CD8-positive, alpha-beta memory T cell (primary cell): ENCODE data around the gene TMEM203. TPM values are rescaled to one million over a fixed set of nuclear protein-coding genes. Genes with fewer than 3 reads are reported as not detected.

Experiments
- CTCF ChIA-PET: fragments of 350-600 bp; sonication (Branson Sonifier 250); formaldehyde crosslinking; loops from one replicate; lab custom pipeline; 2021; ENCODE audit warnings: antibody characterized with exemption; lab: Charles Lee
- POLR2A ChIA-PET: fragments of 350-600 bp; sonication (Branson Sonifier 250); formaldehyde crosslinking; loops from one replicate; lab custom pipeline; 2021; ENCODE audit warnings: antibody characterized with exemption; lab: Charles Lee
- DNase-seq, 5 donors: peaks; one replicate each; pipeline versions ENCODE4 v3.0.0 to v3.0.0-alpha.2; 2020 to 2022; ENCODE audit warnings: mixed read lengths in 1 of 5
- H3K27ac ChIP-seq: one replicate; pipeline ENCODE4 v1.7.0; 2013; ENCODE audit warnings: low read depth, mild to moderate bottlenecking, low read length, moderate library complexity
- H3K27me3 ChIP-seq: 2 replicates; pipeline ENCODE4 v1.7.0; 2013; ENCODE audit warnings: low read length, mild to moderate bottlenecking; ENCODE audit not compliant: insufficient read depth, poor library complexity, severe bottlenecking
- H3K36me3 ChIP-seq: 2 replicates; pipeline ENCODE4 v1.7.0; 2013; ENCODE audit warnings: mild to moderate bottlenecking, low read length, moderate library complexity; ENCODE audit not compliant: insufficient read depth
- H3K4me1 ChIP-seq: 2 replicates; pipeline ENCODE4 v1.7.0; 2013; ENCODE audit warnings: mild to moderate bottlenecking, low read length, moderate library complexity; ENCODE audit not compliant: insufficient read depth
- H3K4me3 ChIP-seq: 2 replicates; pipeline ENCODE4 v1.7.0; 2013; ENCODE audit warnings: mild to moderate bottlenecking, low read length
- H3K9me3 ChIP-seq: 2 replicates; pipeline ENCODE4 v1.7.0; 2013; ENCODE audit warnings: mild to moderate bottlenecking, low read length
- H3K27ac Mint-ChIP-seq, 8 donors: one replicate each; pipeline ENCODE4 v1.8.0; 2020 to 2021; ENCODE audit warnings: mixed read lengths in 8 of 8, mild to moderate bottlenecking in 6 of 8, inconsistent platforms in 3 of 8, moderate library complexity in 3 of 8
- H3K27me3 Mint-ChIP-seq, 2 donors: one replicate each; pipeline ENCODE4 v1.8.0; 2020 to 2021; ENCODE audit warnings: mixed read lengths in 2 of 2, mild to moderate bottlenecking in 1 of 2, moderate library complexity in 1 of 2
- H3K36me3 Mint-ChIP-seq, 3 donors: one replicate each; pipeline ENCODE4 v1.8.0; 2020 to 2021; ENCODE audit warnings: mixed read lengths in 3 of 3, inconsistent platforms in 1 of 3, mild to moderate bottlenecking in 1 of 3
- H3K4me1 Mint-ChIP-seq, 3 donors: one replicate each; pipeline ENCODE4 v1.8.0; 2020 to 2021; ENCODE audit warnings: mixed read lengths in 3 of 3, inconsistent platforms in 1 of 3, mild to moderate bottlenecking in 1 of 3
- H3K4me3 Mint-ChIP-seq, 7 donors: one replicate each; pipeline ENCODE4 v1.8.0; 2020 to 2021; ENCODE audit warnings: mixed read lengths in 7 of 7, mild to moderate bottlenecking in 6 of 7, moderate library complexity in 4 of 7, inconsistent platforms in 2 of 7
- H3K9me3 Mint-ChIP-seq, 5 donors: one replicate each; pipeline ENCODE4 v1.8.0; 2020 to 2022; ENCODE audit warnings: mixed read lengths in 5 of 5, mild to moderate bottlenecking in 3 of 5, moderate library complexity in 2 of 5, inconsistent platforms in 1 of 5
- polyA plus RNA-seq: library from polyadenylated mRNA; unstranded; fragments of 300-500 nt; fragmentation: Illumina TruSeq; gene quantifications from one replicate; pipeline ENCODE4 v1.2.3, GENCODE V29; 2021
- total RNA-seq, 2 experiments: library from RNA; stranded (reverse); gene quantifications; one replicate each; pipeline ENCODE4 v1.2.3, GENCODE V29; 2021

The TMEM203 gene
- total and polyA plus RNA-seq, 3 experiments from 2014 or later = 51.5 to 134 (median 53.9) TPM

DNA sequence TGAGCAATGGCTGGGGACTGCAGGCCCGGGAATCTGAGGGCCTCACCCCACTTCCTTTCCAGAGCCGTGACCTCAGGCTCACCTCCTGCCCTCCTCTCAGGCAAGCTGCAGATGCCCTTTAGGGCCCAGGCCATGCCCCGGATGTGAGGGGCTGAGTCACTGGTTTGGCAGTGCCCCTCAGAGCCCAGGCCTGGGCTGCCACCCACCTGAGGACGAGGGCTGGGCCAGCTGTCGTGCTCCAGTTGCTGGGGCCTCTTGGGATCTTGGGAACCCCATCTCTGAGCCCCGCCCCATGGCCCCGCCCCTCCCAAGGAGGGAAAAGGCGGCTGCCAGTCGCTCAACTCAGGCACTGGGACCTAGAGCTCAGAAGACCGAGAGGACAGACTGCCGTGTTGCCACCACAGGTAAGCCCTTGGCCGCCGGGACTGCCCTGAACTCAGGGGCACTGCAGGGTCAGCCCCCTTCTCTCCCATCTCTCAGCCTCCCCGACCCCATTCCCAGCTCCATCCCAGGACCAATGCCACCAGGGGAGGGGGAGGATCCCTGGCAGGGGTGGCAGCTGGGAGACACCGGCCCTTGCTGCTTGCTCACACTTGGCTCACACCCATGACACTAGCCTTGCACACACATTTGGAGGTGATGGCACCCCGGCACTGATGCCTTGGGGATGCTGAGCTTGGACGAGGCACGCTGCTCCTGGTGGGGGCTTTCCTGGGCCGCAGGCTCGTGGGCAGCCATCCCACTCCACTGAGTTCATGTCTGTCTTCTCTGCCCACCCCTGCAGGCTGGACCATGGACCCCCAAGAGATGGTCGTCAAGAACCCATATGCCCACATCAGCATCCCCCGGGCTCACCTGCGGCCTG lies 19.6 kb upstream of the TMEM203 start, which contains the start of gene CYSRT1:
Gene CYSRT1, plus strand, starts transcription at position 345 of the 865 bp plus-strand sequence. Its CDS starts 448 bp downstream, at position 793.
- Mint-ChIP-seq H3K9me3 (no peaks in the 10 kb centered on the region), H3K36me3 (no peaks in the 10 kb centered on the region), H3K4me1 (peaks cover 4 to 15% (median 5%) of the 10 kb centered on the region in 3 donors), H3K27me3 (peaks cover 2 to 4% of the 10 kb centered on the region in 2 donors), H3K4me3 (peak within 1 kb of the TSS; percentile 71 to 85 (median 76)), H3K27ac (peak within 1 kb of the TSS; percentile 51 to 91 (median 81))
- no peaks in the 10 kb centered on the region for H3K36me3 ChIP-seq
- DNase-seq = no peak
- H3K27ac ChIP-seq = peak within 1 kb of the TSS; percentile 74
- H3K9me3 ChIP-seq = no peaks in the 10 kb centered on the region
- CTCF ChIA-PET = interaction anchor here (1.1 to 4.6 kb wide), 6 partner anchors 10 to 129 kb away, joined by 3 to 30 read pairs (median 11); partner anchors contain the start of genes ANAPC2 and SSNA1
- H3K4me1 ChIP-seq = peaks cover 13% of the 10 kb centered on the region
- no peaks in the 10 kb centered on the region for H3K27me3 ChIP-seq
- POLR2A ChIA-PET = interaction anchor here (2.9 kb wide), 1 partner anchor 96 kb away, joined by 13 read pairs; no protein-coding TSS in a partner anchor
- H3K4me3 ChIP-seq = peak within 1 kb of the TSS; percentile 88

DNA sequence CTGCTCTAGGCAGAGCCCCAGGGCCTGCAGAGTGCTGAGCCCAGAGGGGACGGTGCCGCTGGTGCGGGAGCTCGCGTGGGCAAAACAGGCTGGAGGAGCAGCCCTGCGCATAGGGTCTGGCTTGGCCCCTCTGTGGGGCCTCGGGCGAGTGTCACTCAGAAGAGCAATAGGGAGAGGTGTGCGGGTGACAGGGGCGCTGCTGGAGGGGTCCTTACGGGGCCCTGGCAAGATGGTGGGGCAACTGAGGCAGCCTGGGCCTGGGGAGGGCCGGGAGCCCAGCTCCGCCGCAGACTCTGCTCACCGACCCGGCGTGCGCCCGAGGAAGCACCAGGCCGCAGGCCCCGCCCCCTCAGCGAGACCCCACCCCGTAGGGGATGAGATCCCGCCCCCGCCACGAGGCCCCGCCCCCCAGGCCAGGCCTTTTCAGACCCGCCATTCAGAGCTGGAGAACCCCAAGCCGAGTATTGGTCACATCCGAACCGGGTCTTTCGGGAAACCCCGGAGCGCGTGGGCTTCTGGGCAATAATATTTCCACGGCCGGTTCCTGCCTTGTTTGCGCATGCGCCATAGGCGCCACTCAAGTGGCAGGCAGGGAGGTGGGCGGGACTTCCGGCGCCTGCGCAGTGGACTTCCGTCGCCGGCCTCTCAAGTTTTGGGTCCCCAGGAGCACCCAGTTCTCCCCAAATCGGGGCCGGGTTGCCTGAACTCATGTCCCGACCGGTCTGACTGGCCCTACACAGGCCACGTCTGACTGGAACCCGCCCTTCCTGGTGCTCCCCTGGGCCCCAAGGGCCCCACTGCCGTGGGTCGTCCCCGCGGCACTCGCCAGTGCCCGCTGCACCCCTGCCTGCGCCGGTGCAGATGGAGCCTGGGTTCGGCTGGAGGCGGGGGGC lies 17.9 kb upstream of the TMEM203 start:
- Histone ChIP-seq H3K27me3 (no peaks in the 10 kb centered on the region), H3K36me3 (no peaks in the 10 kb centered on the region), H3K4me3 (peak overlapping the region; percentile 88), H3K27ac (peak overlapping the region; percentile 74), H3K9me3 (no peaks in the 10 kb centered on the region), H3K4me1 (peaks cover 13% of the 10 kb centered on the region)
- Mint-ChIP-seq H3K27ac (peak overlapping the region; percentile 51 to 91 (median 81)), H3K9me3 (peaks cover 0 to 1% (median 0%) of the 10 kb centered on the region in 5 donors), H3K36me3 (no peaks in the 10 kb centered on the region), H3K4me1 (peaks cover 4 to 15% (median 5%) of the 10 kb centered on the region in 3 donors), H3K27me3 (peaks cover 2 to 4% of the 10 kb centered on the region in 2 donors), H3K4me3 (peak overlapping the region; percentile 71 to 85 (median 76))
- DNase-seq = peak; percentile 95 to 99 (median 98)
- CTCF ChIA-PET = interaction anchor here (0.9 to 3.5 kb wide), 7 partner anchors 14 to 188 kb away, joined by 3 to 18 read pairs (median 4); no protein-coding TSS in a partner anchor
- POLR2A ChIA-PET = interaction anchor here (0.6 to 2.9 kb wide), 11 partner anchors 16 to 200 kb away, joined by 3 to 23 read pairs (median 7); partner anchors contain the start of genes ANAPC2, EXD3, MAN1B1 and NOXA1

DNA sequence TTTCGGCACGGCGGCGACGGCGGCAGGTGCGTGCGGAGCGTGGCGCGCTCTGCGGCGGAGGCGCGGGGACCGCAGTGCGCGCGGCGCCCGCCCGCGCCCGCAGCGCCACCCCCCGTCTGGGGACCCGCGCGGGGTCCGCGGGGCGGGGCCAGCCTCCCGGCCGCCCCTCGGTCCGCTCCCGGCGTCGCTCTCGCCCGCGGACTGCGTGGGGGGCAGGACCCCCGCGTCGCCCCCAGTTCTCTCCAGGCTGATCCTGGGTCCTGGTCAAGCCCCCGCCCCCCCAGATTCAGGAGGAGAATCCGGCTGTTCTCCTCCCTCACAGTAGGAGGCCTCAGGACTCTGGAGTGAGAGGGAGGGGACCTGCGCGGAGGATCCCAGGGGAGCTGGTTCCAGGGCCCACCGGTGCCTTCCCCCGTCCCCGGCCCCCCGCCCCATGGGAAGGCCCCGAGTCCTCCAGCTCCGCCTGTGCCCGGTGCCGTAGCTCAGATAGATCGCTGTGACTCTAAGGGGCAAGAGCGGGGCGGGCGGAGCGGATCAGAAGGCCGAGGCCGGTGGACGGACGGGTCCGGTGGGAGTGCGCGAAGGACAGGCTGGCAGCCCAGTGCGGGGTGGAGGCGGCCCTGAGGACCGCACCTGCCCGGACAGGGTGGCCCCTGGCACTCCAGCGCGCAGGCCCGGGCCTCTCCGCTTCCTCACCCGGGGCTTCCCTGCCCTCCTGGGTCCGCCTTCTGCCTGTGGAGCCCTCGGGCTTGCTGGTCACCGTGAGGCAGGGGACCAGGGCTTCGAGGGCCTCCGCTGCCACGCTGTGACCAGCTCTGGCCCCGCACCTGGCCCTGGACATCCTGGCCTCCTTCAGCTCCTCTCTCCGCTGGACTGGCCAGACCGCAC lies 17.0 kb upstream of the TMEM203 start, which contains the start of gene RNF208:
Gene RNF208, minus strand, starts transcription at position 51 of the 888 bp plus-strand sequence. CDS start 1,028 bp downstream, outside the sequence.
- Histone ChIP-seq H3K36me3 (no peaks in the 10 kb centered on the region), H3K27me3 (no peaks in the 10 kb centered on the region), H3K4me1 (peaks cover 13% of the 10 kb centered on the region), H3K4me3 (peak within 1 kb of the TSS; percentile 75), H3K27ac (peak within 1 kb of the TSS; percentile 74), H3K9me3 (no peaks in the 10 kb centered on the region)
- Mint-ChIP-seq H3K4me1 (peaks cover under 1 to 12% (median 3%) of the 10 kb centered on the region in 3 donors), H3K4me3 (peak within 1 kb of the TSS; percentile 71 to 85 (median 76)), H3K27me3 (peaks cover 0 to under 1% of the 10 kb centered on the region in 2 donors), H3K9me3 (peaks cover 0 to 1% (median 0%) of the 10 kb centered on the region in 5 donors), H3K27ac (peak within 1 kb of the TSS in 5 of 8 donors; percentile 66 to 93 (median 79)), H3K36me3 (no peaks in the 10 kb centered on the region)
- DNase-seq = peak in 2 of 5 donors; percentile 34 to 53
- CTCF ChIA-PET = interaction anchor here (0.9 to 3.5 kb wide), 5 partner anchors 13 to 187 kb away, joined by 3 to 18 read pairs (median 7); no protein-coding TSS in a partner anchor
- POLR2A ChIA-PET = interaction anchor here (0.7 to 2.9 kb wide), 10 partner anchors 15 to 136 kb away, joined by 3 to 23 read pairs (median 8); partner anchors contain the start of genes ANAPC2, MAN1B1, SSNA1 and TPRN

DNA sequence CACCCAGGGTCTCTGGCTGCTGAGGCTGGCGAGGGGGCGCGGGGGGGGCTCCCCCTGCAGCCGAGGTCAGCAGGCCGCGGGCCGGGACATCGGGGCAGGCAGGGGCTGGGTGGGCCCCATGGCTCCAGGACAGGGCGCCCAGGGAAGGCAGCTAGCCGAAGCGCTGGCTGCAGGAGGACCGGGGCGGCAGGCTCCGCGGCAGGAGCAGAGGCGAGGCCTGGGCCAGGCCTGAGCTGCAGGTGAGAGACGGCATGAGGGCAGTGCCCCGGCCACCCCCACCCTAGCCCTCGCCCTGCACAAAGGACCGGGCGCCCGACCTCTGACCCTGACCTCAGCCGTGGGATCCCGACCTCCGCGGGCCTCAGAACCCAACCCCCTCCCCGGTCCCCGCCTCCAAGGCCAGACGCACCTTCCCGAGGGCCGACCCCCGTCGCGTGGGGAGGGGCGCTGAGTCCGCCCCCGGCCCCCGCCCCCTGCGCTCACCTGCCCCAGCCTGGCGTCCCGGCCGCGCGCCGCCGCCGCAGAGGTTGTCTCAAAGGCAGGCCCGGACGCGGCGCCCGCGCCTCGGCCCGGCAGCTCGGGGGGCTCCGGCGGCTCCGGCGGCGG lies 16.2 kb upstream of the TMEM203 start:
- H3K27me3 Mint-ChIP-seq = no peaks in the 10 kb centered on the region
- Histone ChIP-seq H3K27me3 (no peaks in the 10 kb centered on the region), H3K4me3 (no peak overlapping the region), H3K9me3 (no peaks in the 10 kb centered on the region), H3K27ac (no peak overlapping the region), H3K4me1 (peaks cover 13% of the 10 kb centered on the region), H3K36me3 (no peaks in the 10 kb centered on the region)
- CTCF ChIA-PET = no interaction called here
- H3K4me3 Mint-ChIP-seq = no peak overlapping the region
- POLR2A ChIA-PET = interaction anchor here (1.4 kb wide), 1 partner anchor 33 kb away, joined by 5 read pairs; the partner anchor contains the start of genes ANAPC2 and SSNA1
- H3K4me1 Mint-ChIP-seq = peaks cover 0 to 10% (median 3%) of the 10 kb centered on the region in 3 donors
- peaks cover 0 to 1% (median 0%) of the 10 kb centered on the region in 5 donors for H3K9me3 Mint-ChIP-seq
- H3K27ac Mint-ChIP-seq = peak overlapping the region in 1 of 8 donors; percentile 38
- peaks cover 0 to 1% (median 0%) of the 10 kb centered on the region in 3 donors for H3K36me3 Mint-ChIP-seq
- peak in 1 of 5 donors; percentile 52 for DNase-seq

DNA sequence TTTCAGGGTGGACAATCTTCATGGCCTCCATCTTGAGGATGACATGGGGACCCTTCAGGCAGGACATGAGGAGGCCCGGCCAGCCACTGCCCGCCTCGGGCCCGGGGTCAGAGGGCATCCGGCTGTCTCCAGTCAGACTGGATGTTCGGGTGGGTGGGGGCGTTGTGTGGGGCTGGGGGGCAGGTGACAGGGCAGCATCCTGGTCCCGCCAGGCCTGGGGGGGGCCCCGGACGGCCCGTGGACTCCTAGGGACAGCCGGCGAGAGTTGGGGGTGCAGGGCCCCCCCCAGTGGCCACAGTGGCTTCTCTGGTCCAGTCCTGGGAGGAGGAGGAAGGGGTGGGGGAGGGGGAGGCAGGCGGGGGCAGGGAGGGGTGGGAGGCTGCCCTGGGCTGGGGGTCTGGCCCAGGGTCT lies 15.7 kb upstream of the TMEM203 start:
- H3K27ac ChIP-seq = no peak overlapping the region
- Mint-ChIP-seq H3K9me3 (peaks cover 0 to 1% (median 0%) of the 10 kb centered on the region in 5 donors), H3K27me3 (no peaks in the 10 kb centered on the region), H3K4me1 (peaks cover 0 to 10% (median 3%) of the 10 kb centered on the region in 3 donors), H3K27ac (no peak overlapping the region), H3K4me3 (peak overlapping the region in 2 of 7 donors; percentile 15 to 47), H3K36me3 (peaks cover 0 to 1% (median 0%) of the 10 kb centered on the region in 3 donors)
- H3K4me3 ChIP-seq = no peak overlapping the region
- H3K36me3 ChIP-seq = no peaks in the 10 kb centered on the region
- POLR2A ChIA-PET = no interaction called here
- H3K4me1 ChIP-seq = peaks cover 13% of the 10 kb centered on the region
- H3K27me3 ChIP-seq = no peaks in the 10 kb centered on the region
- no peaks in the 10 kb centered on the region for H3K9me3 ChIP-seq
- CTCF ChIA-PET = no interaction called here
- no peak for DNase-seq

DNA sequence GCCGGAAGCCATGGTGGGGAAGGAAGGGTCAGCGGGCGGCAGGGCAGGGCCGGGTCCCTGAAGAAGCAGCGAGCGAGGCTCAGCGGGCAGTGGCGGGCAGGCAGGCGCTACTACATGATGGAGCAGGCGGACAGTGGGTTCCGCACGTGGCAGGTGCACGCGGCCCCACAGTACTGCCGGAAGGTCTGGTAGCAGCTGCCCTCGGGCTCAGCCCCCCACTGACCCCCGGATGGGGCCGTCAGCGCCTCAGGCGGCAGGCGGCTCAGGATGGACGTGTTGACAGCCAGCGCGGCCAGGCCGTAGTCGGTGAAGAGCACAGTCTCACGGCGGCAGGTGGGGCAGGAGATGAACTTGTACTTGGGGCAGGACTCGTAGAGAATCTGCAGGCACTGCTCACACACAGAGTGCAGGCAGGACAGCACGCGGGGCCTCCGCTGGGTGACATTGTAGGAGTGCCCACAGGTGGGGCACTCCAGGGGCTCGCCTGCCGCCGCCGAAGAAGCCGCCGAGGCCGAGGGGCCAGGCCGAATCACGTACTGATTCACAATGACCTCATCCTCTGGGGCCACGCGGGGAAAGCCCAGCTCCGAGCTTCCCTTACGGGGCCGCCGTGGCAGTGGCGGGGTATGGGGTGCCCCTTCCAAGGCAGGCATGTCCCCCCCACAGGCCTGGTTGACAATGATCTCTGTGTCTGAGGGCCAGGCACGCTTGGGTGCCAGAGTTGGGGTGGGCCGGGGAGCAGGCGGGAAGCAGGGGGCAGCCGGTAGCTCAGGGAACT lies 15.1 kb upstream of the TMEM203 start:
- no peaks in the 10 kb centered on the region for H3K36me3 ChIP-seq
- H3K27me3 ChIP-seq = no peaks in the 10 kb centered on the region
- H3K4me3 ChIP-seq = no peak overlapping the region
- Mint-ChIP-seq H3K4me3 (peak overlapping the region in 4 of 7 donors; percentile 15 to 47 (median 32)), H3K36me3 (peaks cover 0 to 3% (median 0%) of the 10 kb centered on the region in 3 donors), H3K27me3 (no peaks in the 10 kb centered on the region), H3K9me3 (peaks cover 0 to 1% (median 0%) of the 10 kb centered on the region in 5 donors), H3K27ac (no peak overlapping the region), H3K4me1 (peaks cover 0 to 10% (median 3%) of the 10 kb centered on the region in 3 donors)
- ChIA-PET POLR2A (interaction anchor here (1.5 kb wide), 1 partner anchor 20 kb away, joined by 5 read pairs; the partner anchor contains the start of gene TPRN), CTCF (no interaction called here)
- no peak overlapping the region for H3K27ac ChIP-seq
- peak in 1 of 5 donors; percentile 47 for DNase-seq
- H3K4me1 ChIP-seq = peaks cover 13% of the 10 kb centered on the region
- no peaks in the 10 kb centered on the region for H3K9me3 ChIP-seq
